BE2C (cell line): ENCODE results near the gene SMCO1.
"Not testable (repeated sequence)": the region's sequence is repeated elsewhere in the genome, so short reads cannot be mapped to it uniquely, and the experiment has no call there.

Experiments
- DNase-seq: peaks from one replicate; pipeline ENCODE4 v3.0.0-alpha.2; 2020
- H3K27me3 ChIP-seq: fragments of 250-450 bp; sonication (Bioruptor Pico); 2 replicates; pipeline ENCODE4 v1.5.1; 2020; ENCODE audit warnings: mild to moderate bottlenecking
- H3K36me3 ChIP-seq: fragments of 250-450 bp; sonication (Bioruptor Pico); 2 replicates; pipeline ENCODE4 v1.5.1; 2020; ENCODE audit warnings: mild to moderate bottlenecking
- H3K4me1 ChIP-seq: fragments of 250-450 bp; sonication (Bioruptor Pico); 2 replicates; pipeline ENCODE4 v1.5.1; 2020
- H3K4me3 ChIP-seq: 2 replicates; pipeline ENCODE4 v1.5.1; 2011; ENCODE audit warnings: low read depth, low read length
- H3K9me3 ChIP-seq: fragments of 250-450 bp; sonication (Bioruptor Pico); 2 replicates; pipeline ENCODE4 v1.5.1; 2020
- TF ChIP-seq, protein P1 (sequence below): IDR thresholded peaks from 2 replicates; pipeline ENCODE4 v1.5.1; 2012; ENCODE audit warnings: mild to moderate bottlenecking, low read depth, low read length

The SMCO1 gene

DNA sequence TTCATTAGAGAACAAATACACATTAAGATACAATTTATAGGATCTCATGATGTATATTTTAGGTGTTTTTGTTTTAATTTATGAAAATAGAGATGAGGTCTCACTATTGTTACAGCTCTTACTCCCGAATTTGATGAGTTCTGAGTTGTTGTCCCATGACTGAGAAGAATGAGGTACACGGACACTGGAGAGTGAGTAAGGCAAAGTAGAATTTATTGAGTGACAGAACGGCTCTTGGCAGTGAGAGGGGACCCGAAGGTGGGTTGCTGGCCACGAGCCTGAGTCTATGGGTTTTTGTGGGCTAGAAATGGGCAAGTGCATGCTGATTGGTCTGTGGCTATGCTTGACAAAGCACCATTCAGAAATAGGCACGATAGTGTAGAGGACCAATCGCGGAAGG is 8.5 kb downstream of the SMCO1 start:
- H3K4me1 ChIP-seq: no peaks in the 10 kb centered on the region
- no peak for DNase-seq
- H3K4me3 ChIP-seq: no peak overlapping the region
- TF ChIP-seq, protein P1, sequence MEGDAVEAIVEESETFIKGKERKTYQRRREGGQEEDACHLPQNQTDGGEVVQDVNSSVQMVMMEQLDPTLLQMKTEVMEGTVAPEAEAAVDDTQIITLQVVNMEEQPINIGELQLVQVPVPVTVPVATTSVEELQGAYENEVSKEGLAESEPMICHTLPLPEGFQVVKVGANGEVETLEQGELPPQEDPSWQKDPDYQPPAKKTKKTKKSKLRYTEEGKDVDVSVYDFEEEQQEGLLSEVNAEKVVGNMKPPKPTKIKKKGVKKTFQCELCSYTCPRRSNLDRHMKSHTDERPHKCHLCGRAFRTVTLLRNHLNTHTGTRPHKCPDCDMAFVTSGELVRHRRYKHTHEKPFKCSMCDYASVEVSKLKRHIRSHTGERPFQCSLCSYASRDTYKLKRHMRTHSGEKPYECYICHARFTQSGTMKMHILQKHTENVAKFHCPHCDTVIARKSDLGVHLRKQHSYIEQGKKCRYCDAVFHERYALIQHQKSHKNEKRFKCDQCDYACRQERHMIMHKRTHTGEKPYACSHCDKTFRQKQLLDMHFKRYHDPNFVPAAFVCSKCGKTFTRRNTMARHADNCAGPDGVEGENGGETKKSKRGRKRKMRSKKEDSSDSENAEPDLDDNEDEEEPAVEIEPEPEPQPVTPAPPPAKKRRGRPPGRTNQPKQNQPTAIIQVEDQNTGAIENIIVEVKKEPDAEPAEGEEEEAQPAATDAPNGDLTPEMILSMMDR: no peak
- H3K27me3 ChIP-seq: no peaks in the 10 kb centered on the region
- H3K36me3 ChIP-seq: no peaks in the 10 kb centered on the region
- no peaks in the 10 kb centered on the region for H3K9me3 ChIP-seq

DNA sequence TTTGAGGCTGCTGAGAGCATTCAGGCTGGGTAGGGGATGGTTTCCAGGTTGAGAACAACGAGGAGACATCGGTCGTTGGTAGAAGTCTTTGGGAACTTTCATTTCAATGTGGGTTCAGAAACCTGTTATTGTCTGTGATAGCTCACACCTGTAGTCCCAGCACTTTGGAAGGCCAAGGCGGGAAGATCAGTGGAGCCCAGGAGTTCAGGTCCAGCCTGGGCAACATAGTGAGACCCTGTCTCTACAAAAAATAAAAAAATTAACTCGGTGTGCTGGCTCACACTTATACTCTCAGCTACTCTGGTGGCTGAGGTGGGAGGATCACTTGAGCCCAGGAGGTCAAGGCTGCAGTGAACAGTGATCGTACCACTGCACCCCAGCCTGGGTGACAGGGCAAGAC is 10.6 kb downstream of the SMCO1 start:
- Histone ChIP-seq H3K9me3 (no peaks in the 10 kb centered on the region), H3K4me1 (no peaks in the 10 kb centered on the region), H3K4me3 (no peak overlapping the region), H3K27me3 (no peaks in the 10 kb centered on the region), H3K36me3 (peaks cover 3% of the 10 kb centered on the region)
- TF ChIP-seq, protein P1: no peak
- no peak for DNase-seq

DNA sequence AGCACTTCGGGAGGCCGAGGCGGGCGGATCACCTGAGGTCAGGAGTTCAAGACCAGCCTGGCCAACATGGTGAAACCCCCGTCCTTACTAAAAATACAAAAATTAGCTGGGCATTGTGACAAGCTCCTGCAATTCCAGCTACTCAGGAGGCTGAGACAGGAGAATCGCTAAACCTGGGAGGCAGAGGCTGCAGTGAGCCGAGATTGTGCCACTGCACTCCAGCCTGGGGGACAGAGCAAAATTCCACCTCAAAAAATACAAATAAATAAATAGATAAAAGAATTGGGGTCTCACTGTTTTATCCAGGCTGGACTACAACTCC is 11.1 kb downstream of the SMCO1 start:
- DNase-seq, H3K4me1 ChIP-seq, H3K9me3 ChIP-seq, H3K36me3 ChIP-seq, H3K27me3 ChIP-seq: not testable (repeated sequence)
- H3K4me3 ChIP-seq: peak overlapping the region; percentile 71

DNA sequence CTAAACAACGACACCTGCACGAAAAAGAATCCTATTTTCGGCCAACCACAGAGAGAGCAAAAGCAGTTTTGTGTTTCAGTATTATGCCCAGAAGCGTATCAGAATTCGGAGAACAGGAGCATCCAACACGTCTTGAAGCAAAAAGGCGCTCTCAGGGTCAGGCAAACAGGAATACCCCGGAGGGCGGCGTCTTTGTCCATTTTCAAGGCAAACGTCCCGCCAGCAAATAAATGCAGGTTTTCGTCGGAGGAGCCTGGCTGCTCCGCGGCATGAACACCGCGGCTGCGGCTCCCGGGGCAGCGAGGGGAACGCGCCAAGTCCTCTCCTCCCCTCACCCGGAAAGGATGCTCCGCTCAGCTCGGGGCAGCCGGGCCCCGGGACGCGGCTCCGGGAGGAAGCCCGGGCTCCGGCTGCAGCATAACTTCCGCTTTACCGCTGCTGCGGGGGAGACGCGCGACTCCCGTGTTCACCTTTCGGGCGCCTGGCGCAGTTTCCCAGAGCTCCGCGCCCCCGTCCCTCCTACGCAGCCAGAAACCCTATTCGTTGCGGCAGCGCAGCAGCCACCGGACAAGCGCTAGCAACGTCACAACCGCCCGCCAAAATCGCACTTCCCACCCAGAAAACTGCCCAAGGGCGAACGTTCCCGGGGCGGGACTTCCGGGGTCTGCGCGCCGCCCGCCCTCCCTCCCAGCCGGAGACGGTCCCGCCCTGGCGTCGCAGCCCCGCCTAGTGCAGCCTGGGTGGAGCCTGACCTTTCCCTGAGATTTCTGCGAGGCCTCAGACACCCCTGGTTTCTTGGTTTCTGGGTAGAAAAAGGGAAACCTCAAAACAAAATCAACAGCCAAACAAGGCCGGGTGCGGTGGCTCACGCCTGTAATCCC is 11.7 kb downstream of the SMCO1 start, which contains the start of gene RNF168:
Gene RNF168 (minus strand): TSS at position 573 of the 881 bp plus-strand sequence. CDS start 595 bp downstream, outside the sequence.
- TF ChIP-seq, protein P1: no peak
- peak; percentile 98 for DNase-seq
- Histone ChIP-seq H3K4me3 (peak within 1 kb of the TSS; percentile 71), H3K4me1 (no peaks in the 10 kb centered on the region), H3K36me3 (peaks cover 5% of the 10 kb centered on the region), H3K27me3 (no peaks in the 10 kb centered on the region), H3K9me3 (no peaks in the 10 kb centered on the region)

DNA sequence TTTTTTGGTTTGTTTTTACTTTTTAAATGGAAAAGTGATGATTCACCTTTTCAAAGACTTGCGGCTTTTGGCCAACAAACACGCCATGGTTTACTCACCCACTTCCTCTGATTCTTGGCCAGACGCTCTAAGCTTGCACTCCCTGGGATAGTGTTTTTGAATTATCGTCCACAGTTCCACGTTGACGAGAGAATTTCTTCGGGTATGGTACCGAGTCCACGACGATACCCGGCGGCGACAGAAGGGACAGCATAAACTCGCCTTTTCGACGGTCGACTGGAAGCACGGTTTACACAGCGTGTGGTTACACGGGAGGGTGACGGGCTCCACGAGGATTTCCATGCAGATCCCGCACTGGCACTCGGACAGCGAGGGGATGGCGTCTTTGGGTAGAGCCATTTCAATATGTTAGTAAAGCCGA is 12.4 kb downstream of the SMCO1 start:
- H3K4me3 ChIP-seq: peak overlapping the region; percentile 71
- TF ChIP-seq, protein P1: 0 out of 2 replicates have a peak, but pooled peaks have one; percentile 1
- peak; percentile 45 for DNase-seq

DNA sequence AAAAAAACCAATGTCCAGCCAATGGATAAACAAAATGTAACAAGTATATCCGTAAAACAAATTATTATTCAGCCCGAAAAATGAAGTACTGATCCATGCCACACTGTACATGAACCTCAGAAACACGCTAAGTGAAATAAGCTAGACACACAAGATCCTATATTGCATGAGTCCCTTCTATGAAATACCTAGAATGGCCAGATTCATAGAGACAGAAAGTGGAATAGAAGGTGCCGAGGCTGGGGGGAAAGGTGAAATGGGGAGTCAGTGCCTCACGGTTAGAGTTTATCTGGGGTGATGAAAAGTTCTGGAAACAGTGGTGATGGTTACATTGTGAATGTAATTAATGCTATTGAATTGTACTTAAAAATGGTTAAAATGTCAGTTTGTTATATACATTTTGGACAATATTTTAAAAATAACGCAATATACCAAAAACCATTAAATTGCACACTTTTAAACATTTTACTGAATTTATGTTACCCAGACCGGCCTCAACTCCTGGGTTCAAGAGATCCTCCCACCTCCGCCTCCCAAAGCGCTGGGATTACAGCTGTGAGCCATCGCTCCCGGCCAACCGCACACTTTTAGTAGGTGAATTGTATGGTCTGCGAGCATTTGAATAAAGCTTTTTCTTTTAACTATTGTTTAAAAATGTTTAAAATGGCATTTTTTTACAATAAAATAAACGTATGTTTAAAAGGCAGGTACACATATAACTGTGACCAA is 13.7 kb downstream of the SMCO1 start:
- Histone ChIP-seq H3K4me3 (peak overlapping the region; percentile 71), H3K9me3 (no peaks in the 10 kb centered on the region), H3K4me1 (no peaks in the 10 kb centered on the region), H3K36me3 (peaks cover 16% of the 10 kb centered on the region), H3K27me3 (no peaks in the 10 kb centered on the region)
- DNase-seq: peak; percentile 21
- TF ChIP-seq, protein P1: no peak

More for the DNA sequence above, 12.4 kb downstream of the SMCO1 start:
- no peaks in the 10 kb centered on the region for H3K9me3 ChIP-seq
- no peaks in the 10 kb centered on the region for H3K4me1 ChIP-seq
- H3K27me3 ChIP-seq: no peaks in the 10 kb centered on the region
- peaks cover 11% of the 10 kb centered on the region for H3K36me3 ChIP-seq
